Neural progenitor cell (in vitro differentiated cells): ENCODE results near the gene MT1X.

Source experiments
- CTCF ChIP-seq: fragments of 200-600 bp; sonication (generic); IDR thresholded peaks from 2 replicates; pipeline ENCODE4 v1.5.1; 2017; ENCODE audit warnings: antibody characterized with exemption, mild to moderate bottlenecking
- EZH2 ChIP-seq: fragments of 200-600 bp; sonication (generic); IDR thresholded peaks from 2 replicates; pipeline ENCODE4 v1.6.1; 2017; ENCODE audit warnings: antibody characterized with exemption, mild to moderate bottlenecking, moderate library complexity
- EZH2phosphoT487 ChIP-seq: fragments of 200-600 bp; sonication (generic); IDR thresholded peaks from 2 replicates; pipeline ENCODE4 v1.6.1; 2017; ENCODE audit warnings: antibody characterized with exemption

- TF ChIP-seq CTCF (no peak), EZH2 (no peak), EZH2phosphoT487 (no peak)
Observed at GRCh38 chr16:56700631-56701030, 18.4 kb downstream of the MT1X start.
